ENCODE results near the gene ADAM29. TPM values are rescaled to one million over a fixed set of nuclear protein-coding genes. Genes with fewer than 3 reads are reported as not detected.

Gene ADAM29
- not detected in 2 replicates for total RNA-seq (2011; cell fraction: chromatin; rRNA removed; ENCODE audit: low replicate concordance)
- total RNA-seq (2011; cell fraction: nucleolus; rRNA removed) = not detected in 2 replicates
- total RNA-seq (2011; cell fraction: nucleoplasm; rRNA removed) = not detected in 2 replicates
- not detected in 2 replicates for total RNA-seq (2014; rRNA removed)
- not detected in 2 replicates for total RNA-seq (2014; rRNA removed; fragmentation: Illumina TruSeq; extraction: Trizol)
- not detected in 2 replicates for total RNA-seq (2015; rRNA removed; fragmentation: Illumina TruSeq; extraction: Trizol)
- total RNA-seq (2021) = not detected in 2 replicates
- not detected in 2 replicates for polyA plus RNA-seq (2011; rRNA removed)
- not detected in 2 replicates for polyA plus RNA-seq (2011; cell fraction: cytosol; rRNA removed)
- polyA plus RNA-seq (2011; cell fraction: nucleus; rRNA removed) = not detected in 2 replicates
- polyA plus RNA-seq (2012) = not detected in 2 replicates
- not detected in 2 replicates for polyA plus RNA-seq (2014; fragmentation: Illumina TruSeq; extraction: Trizol)
- polyA plus RNA-seq (2014; fragmentation: Nextera tagmentation; extraction: Ambion mirVana) = not detected
- not detected in 2 replicates for polyA plus RNA-seq (2014; rRNA removed)
- not detected in 2 replicates for polyA minus RNA-seq (2011; rRNA and poly(A)+ RNA removed)
- polyA minus RNA-seq (2011; cell fraction: cytosol; rRNA and poly(A)+ RNA removed) = not detected in 2 replicates
- not detected in 2 replicates for polyA minus RNA-seq (2011; cell fraction: nucleus; rRNA and poly(A)+ RNA removed)
- Bru-seq, nascent RNA = not detected
- BruChase-seq, experiment 1, labeled RNA remaining after a 2-hour chase = not detected
- BruChase-seq, experiment 2, labeled RNA remaining after a 6-hour chase = not detected
- long read RNA-seq, experiment 1 = 0 reads
- long read RNA-seq, experiment 2 = 0 reads
- long read RNA-seq, experiment 3 = 0 reads

DNA sequence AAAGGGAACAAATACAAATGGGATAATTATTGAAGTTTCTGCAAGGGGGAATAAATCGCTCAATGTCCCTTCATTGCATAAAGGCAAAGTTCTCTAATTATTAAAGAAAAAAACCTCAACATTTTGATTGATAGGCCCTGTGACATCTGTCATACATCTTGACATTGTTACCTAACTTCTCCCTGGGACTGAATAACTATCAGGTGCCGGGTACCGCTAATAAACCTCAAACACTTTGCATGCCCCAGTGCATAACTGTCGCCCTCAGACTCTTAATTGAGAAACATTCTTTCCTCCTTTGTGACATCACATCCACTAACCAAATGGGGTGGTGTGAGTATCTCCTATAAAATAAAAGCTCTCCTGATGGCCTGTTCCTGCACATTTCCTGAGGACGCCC is at the start of gene ADAM29:
Gene ADAM29, plus strand, starts transcription at position 301 of the 400 bp plus-strand sequence. CDS start 57,168 bp downstream, outside the sequence.
- no peak within 1 kb of the TSS for H3K27ac ChIP-seq (ENCODE audit: extremely low read depth, low read depth, low read length)
- intact Hi-C loops (cut with micrococcal nuclease) = no loop called here
- in situ Hi-C loops (cut with MboI) = no loop called here
- H3K9ac ChIP-seq (ENCODE audit: insufficient read depth in 1 of 2, low read depth in 2 of 2, low read length in 2 of 2) = no peak within 1 kb of the TSS
- no peaks in the 10 kb centered on the region for H3K79me2 ChIP-seq (ENCODE audit: control insufficient read depth, insufficient read depth, low read length)
- no peaks in the 10 kb centered on the region for H3K27me3 ChIP-seq (ENCODE audit: control insufficient read depth in 2 of 2, insufficient read depth in 2 of 2, low read length in 2 of 2)
- H4K20me1 ChIP-seq (replicated peaks; ENCODE audit: control insufficient read depth, insufficient read depth, low read length) = no peaks in the 10 kb centered on the region
- ATAC-seq (no peak), DNase-seq (ENCODE audit: extremely low read depth in 1 of 4, low spot score in 3 of 4) (no peak), FAIRE-seq (no peak)
- no peaks in the 10 kb centered on the region for H3K4me1 ChIP-seq (replicated peaks in 1 of 2; ENCODE audit: control insufficient read depth in 2 of 2, insufficient read depth in 2 of 2, low read length in 2 of 2)
- H3K9me1 ChIP-seq (ENCODE audit: control insufficient read depth, insufficient read depth, low read length) = no peaks in the 10 kb centered on the region
- no peak within 1 kb of the TSS for H2AFZ ChIP-seq (ENCODE audit: low read depth, low read length)
- BruUV-seq (replicated peaks) = no TSS peak
- no peak within 1 kb of the TSS for H3K4me3 ChIP-seq
- TF ChIP-seq, protein P1, sequence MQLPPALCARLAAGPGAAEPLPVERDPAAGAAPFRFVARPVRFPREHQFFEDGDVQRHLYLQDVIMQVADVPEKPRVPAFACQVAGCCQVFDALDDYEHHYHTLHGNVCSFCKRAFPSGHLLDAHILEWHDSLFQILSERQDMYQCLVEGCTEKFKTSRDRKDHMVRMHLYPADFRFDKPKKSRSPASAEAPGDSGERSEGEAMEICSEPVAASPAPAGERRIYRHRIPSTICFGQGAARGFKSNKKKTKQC (CRISPR knock-in tag; IDR thresholded peaks at IDR 0.05) = no peak
- TF ChIP-seq ZBTB34 (CRISPR knock-in tag; IDR thresholded peaks at IDR 0.05) = no peak
- POLR2A ChIA-PET = no interaction called here
- no peak within 1 kb of the TSS for H3K4me2 ChIP-seq (ENCODE audit: insufficient read depth, low read length)
- WGBS (ENCODE audit: insufficient coverage, low coverage, missing lambda C conversion rate) = 0% methylated on average over 5 of the region's 5 CpGs
- CTCF ChIA-PET (ENCODE audit: low intra/inter-chr PET ratio) = no interaction called here
- H3K36me3 ChIP-seq (ENCODE audit: control insufficient read depth, insufficient read depth, low read length) = no peaks in the 10 kb centered on the region
- no peaks in the 10 kb centered on the region for H3K9me3 ChIP-seq (replicated peaks; ENCODE audit: control insufficient read depth, insufficient read depth, low read depth, low read length)
